ENCODE measurements around the gene TRUB1.

TRUB1 gene

DNA sequence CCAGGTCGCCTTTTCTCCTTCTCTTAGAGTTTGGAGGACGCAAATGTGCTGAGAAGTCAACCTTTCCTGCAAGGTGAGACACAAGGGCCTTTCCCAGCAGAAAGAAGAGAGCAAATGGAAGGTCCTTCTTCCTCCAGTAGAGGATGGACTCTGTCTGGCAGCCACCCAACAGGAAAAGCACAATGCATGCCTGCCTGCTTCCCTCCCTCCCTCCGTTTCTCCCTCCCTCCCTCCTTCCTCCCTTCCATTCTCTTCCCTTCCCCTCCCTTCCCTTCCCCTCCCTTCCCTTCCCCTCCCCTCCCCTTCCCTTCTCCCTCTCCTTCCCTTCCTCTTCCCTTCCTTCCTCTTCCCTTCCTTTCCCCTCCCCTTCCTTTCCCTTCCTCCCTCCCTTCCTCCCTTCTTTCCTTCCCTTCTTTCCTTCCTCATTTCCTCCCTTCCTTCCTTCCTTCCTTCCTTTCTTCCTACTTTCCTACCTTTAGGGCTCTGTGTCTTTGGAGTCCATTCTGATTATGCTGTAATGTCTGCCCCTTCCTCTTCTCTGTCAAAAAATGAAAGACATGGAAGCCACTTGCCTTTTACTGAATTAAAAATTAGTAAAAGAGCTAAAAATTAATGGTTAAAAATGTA lies 66.4 kb downstream of the TRUB1 start:
- Histone ChIP-seq H3K4me2 (ENCODE audit: insufficient read depth, low read length) (no peak overlapping the region), H3K4me3 (ENCODE audit: low read depth in 1 of 2, low read length in 2 of 2) (no peak overlapping the region), H3K9ac (ENCODE audit: low read depth, low read length) (no peak overlapping the region), H3K9me3 (ENCODE audit: insufficient read depth, low read length, severe bottlenecking) (no peaks in the 10 kb centered on the region), H4K20me1 (ENCODE audit: insufficient read depth, low read length) (no peaks in the 10 kb centered on the region), H3K27ac (ENCODE audit: low read length) (no peak overlapping the region), H3K79me2 (ENCODE audit: insufficient read depth, low read length) (no peaks in the 10 kb centered on the region), H3K36me3 (ENCODE audit: insufficient read depth, low read length) (no peaks in the 10 kb centered on the region), H3K27me3 (ENCODE audit: insufficient read depth, low read length, poor library complexity) (no peaks in the 10 kb centered on the region), H3K4me1 (ENCODE audit: insufficient read depth, low read length) (peaks cover 12% of the 10 kb centered on the region), H2AFZ (ENCODE audit: low read depth, low read length) (no peak overlapping the region)
- DNase-seq = no peak
- ATAC-seq (ENCODE audit: insufficient read depth, low read depth) = no peak
- no peak for TF ChIP-seq EZH2 (IDR thresholded peaks at IDR 0.05; ENCODE audit: borderline replicate concordance, low read depth, low read length, severe bottlenecking)
- no peak for TF ChIP-seq CTCF (IDR thresholded peaks at IDR 0.05; ENCODE audit: borderline replicate concordance, extremely low read depth, low read length, poor library complexity, severe bottlenecking)

DNA sequence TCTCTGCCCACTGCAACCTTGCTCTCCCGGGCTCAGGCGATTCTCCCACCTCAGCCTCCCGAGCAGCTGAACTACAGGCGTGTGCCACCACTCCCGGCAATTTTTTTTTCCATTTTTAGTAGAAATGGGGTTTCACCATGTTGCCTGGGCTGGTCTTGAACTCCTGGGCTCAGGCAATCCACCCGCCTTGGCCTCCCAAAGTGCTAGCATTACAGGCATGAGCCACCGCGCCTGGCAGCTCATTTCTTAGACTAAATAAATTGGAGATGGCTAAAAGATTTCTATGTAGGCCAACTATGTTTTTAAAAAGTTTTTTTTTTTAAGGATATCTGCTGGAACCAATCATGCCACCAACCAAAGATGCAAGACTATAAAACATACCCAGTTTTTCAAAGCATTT lies 67.8 kb downstream of the TRUB1 start:
- Histone ChIP-seq H3K36me3 (ENCODE audit: insufficient read depth, low read length) (no peaks in the 10 kb centered on the region), H3K27ac (ENCODE audit: low read length) (no peak overlapping the region), H3K4me1 (ENCODE audit: insufficient read depth, low read length) (peaks cover 12% of the 10 kb centered on the region), H3K79me2 (ENCODE audit: insufficient read depth, low read length) (no peaks in the 10 kb centered on the region), H3K4me2 (ENCODE audit: insufficient read depth, low read length) (no peak overlapping the region), H3K27me3 (ENCODE audit: insufficient read depth, low read length, poor library complexity) (no peaks in the 10 kb centered on the region), H3K9me3 (ENCODE audit: insufficient read depth, low read length, severe bottlenecking) (no peaks in the 10 kb centered on the region), H3K9ac (ENCODE audit: low read depth, low read length) (no peak overlapping the region), H4K20me1 (ENCODE audit: insufficient read depth, low read length) (no peaks in the 10 kb centered on the region), H2AFZ (ENCODE audit: low read depth, low read length) (no peak overlapping the region), H3K4me3 (ENCODE audit: low read depth in 1 of 2, low read length in 2 of 2) (no peak overlapping the region)
- no peak for DNase-seq
- TF ChIP-seq EZH2 (IDR thresholded peaks at IDR 0.05; ENCODE audit: borderline replicate concordance, low read depth, low read length, severe bottlenecking) (no peak), CTCF (IDR thresholded peaks at IDR 0.05; ENCODE audit: borderline replicate concordance, extremely low read depth, low read length, poor library complexity, severe bottlenecking) (no peak)
- no peak for ATAC-seq (ENCODE audit: insufficient read depth, low read depth)

DNA sequence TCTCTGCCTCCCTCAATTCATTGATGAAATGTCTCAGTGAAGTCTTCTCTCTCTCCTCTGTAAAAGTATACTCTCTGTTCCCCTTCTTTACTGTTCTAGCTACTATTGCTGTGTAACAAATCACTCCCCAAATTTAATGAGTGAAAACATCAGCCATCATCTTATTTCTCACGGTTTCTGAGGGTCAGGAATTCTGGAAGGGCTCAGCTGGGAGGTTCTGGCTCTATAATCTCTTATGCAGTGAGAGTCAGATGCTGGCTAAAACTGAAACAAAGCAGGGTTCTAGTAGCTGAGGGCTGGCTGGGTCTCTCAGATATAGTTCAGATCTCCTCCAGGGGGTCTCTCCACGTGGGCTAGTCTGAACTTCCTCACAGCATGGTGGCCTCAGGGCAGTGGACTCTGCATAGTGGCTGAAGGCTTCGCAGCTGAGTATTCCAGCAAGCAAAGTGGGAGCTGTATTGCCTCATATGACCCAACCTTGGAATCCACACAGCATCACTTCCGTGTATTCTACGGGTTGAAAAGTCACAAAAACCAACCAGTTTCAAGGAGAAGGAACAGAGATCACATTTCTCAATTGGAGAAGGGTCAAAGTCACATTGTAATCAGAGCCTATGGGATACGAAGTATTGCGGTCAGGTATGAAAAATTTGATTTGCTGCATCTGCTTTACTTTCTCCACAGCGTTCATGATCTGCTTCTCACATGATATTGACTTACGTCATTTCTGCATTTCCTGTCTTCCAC lies 80.4 kb downstream of the TRUB1 start:
- H3K27me3 ChIP-seq (ENCODE audit: insufficient read depth, low read length, poor library complexity) = peaks cover 10% of the 10 kb centered on the region
- ATAC-seq (ENCODE audit: insufficient read depth, low read depth) = no peak
- H3K9ac ChIP-seq (ENCODE audit: low read depth, low read length) = no peak overlapping the region
- no peak for DNase-seq
- no peak overlapping the region for H3K4me2 ChIP-seq (ENCODE audit: insufficient read depth, low read length)
- no peaks in the 10 kb centered on the region for H3K36me3 ChIP-seq (ENCODE audit: insufficient read depth, low read length)
- no peaks in the 10 kb centered on the region for H4K20me1 ChIP-seq (ENCODE audit: insufficient read depth, low read length)
- no peaks in the 10 kb centered on the region for H3K9me3 ChIP-seq (ENCODE audit: insufficient read depth, low read length, severe bottlenecking)
- H2AFZ ChIP-seq (ENCODE audit: low read depth, low read length) = no peak overlapping the region
- H3K27ac ChIP-seq (ENCODE audit: low read length) = no peak overlapping the region
- TF ChIP-seq CTCF (IDR thresholded peaks at IDR 0.05; ENCODE audit: borderline replicate concordance, extremely low read depth, low read length, poor library complexity, severe bottlenecking) (no peak), EZH2 (IDR thresholded peaks at IDR 0.05; ENCODE audit: borderline replicate concordance, low read depth, low read length, severe bottlenecking) (no peak)
- H3K79me2 ChIP-seq (ENCODE audit: insufficient read depth, low read length) = no peaks in the 10 kb centered on the region
- H3K4me1 ChIP-seq (ENCODE audit: insufficient read depth, low read length) = no peaks in the 10 kb centered on the region
- no peak overlapping the region for H3K4me3 ChIP-seq (ENCODE audit: low read depth in 1 of 2, low read length in 2 of 2)

Data from DND-41 (cell line).